NCI-H2227 treated with DMSO at 0.1 percent for 48 hours (cell line): ENCODE results near the gene QSOX2.

Experiments used
- DNase-seq: peaks from one replicate; lab custom pipeline; 2025; lab: John Stamatoyannopoulos, UW

Gene QSOX2

GRCh38 chr9:136203408-136204144, 42.0 kb downstream of the QSOX2 start:
- no peak for DNase-seq

GRCh38 chr9:136202454-136203407, 42.9 kb downstream of the QSOX2 start:
- DNase-seq = no peak

- no peak for DNase-seq
Measured at GRCh38 chr9:136201609-136202453, 43.8 kb downstream of the QSOX2 start.

- no peak for DNase-seq
Measured at GRCh38 chr9:136201174-136201573, 44.4 kb downstream of the QSOX2 start.

- DNase-seq = no peak
Measured at GRCh38 chr9:136200424-136200823, 45.2 kb downstream of the QSOX2 start.

GRCh38 chr9:136199391-136200288, 46.0 kb downstream of the QSOX2 start:
- DNase-seq = no peak

GRCh38 chr9:136198605-136199083, 47.0 kb downstream of the QSOX2 start:
- DNase-seq = no peak

GRCh38 chr9:136197930-136198604, 47.5 kb downstream of the QSOX2 start:
- no peak for DNase-seq

- DNase-seq = no peak
Measured at GRCh38 chr9:136197084-136197875, 48.3 kb downstream of the QSOX2 start.

GRCh38 chr9:136196404-136197083, 49.1 kb downstream of the QSOX2 start:
- DNase-seq = no peak

- DNase-seq = no peak
Measured at GRCh38 chr9:136194540-136194939, 51.1 kb downstream of the QSOX2 start.

- no peak for DNase-seq
Measured at GRCh38 chr9:136193891-136194279, 51.7 kb downstream of the QSOX2 start.

GRCh38 chr9:136193127-136193890, 52.3 kb downstream of the QSOX2 start:
- DNase-seq = no peak

GRCh38 chr9:136192289-136193126, 53.1 kb downstream of the QSOX2 start:
- no peak for DNase-seq

- DNase-seq = no peak
Measured at GRCh38 chr9:136191960-136192286, 53.7 kb downstream of the QSOX2 start.

GRCh38 chr9:136191099-136191959, 54.3 kb downstream of the QSOX2 start:
- no peak for DNase-seq
